SK-N-MC (cell line): Measurements from ENCODE around the gene CA10.

Experiments
- DNase-seq: peaks from one replicate; pipeline ENCODE4 v3.0.0-alpha.2; 2011; ENCODE audit warnings: low read depth, low spot score
- H3K27ac ChIP-seq: fragments of 200-600 bp; sonication (generic); 2 replicates; pipeline ENCODE4 v1.5.1; 2016; ENCODE audit warnings: mixed run types
- H3K36me3 ChIP-seq: fragments of 200-600 bp; sonication (generic); 2 replicates; pipeline ENCODE4 v1.6.1; 2017; ENCODE audit warnings: antibody characterized with exemption, low read length, mixed read lengths; ENCODE audit not compliant: insufficient read depth
- H3K4me3 ChIP-seq: fragments of 200-600 bp; sonication (generic); 2 replicates; pipeline ENCODE4 v1.5.1; 2016
- H3K9ac ChIP-seq: fragments of 200-600 bp; sonication (generic); 2 replicates; pipeline ENCODE4 v1.8.0; 2017; ENCODE audit warnings: mixed run types, mixed read lengths; ENCODE audit not compliant: insufficient read length
- H3K9me3 ChIP-seq: fragments of 200-600 bp; sonication (generic); 2 replicates; pipeline ENCODE4 v1.6.1; 2017; ENCODE audit warnings: low read depth, mild to moderate bottlenecking, antibody characterized with exemption, low read length, moderate library complexity, mixed read lengths
- EZH2 ChIP-seq: fragments of 200-600 bp; sonication (generic); IDR thresholded peaks from one replicate; pipeline ENCODE4 v1.6.1; 2017; ENCODE audit warnings: antibody characterized with exemption
- FOXP2 ChIP-seq: optimal IDR thresholded peaks from 2 replicates; pipeline ENCODE3; 2011; ENCODE audit warnings: mild to moderate bottlenecking, moderate library complexity; ENCODE audit not compliant: insufficient read depth; ENCODE audit errors: extremely low read length, control extremely low read depth
- POLR2AphosphoS5 ChIP-seq: IDR thresholded peaks from 2 replicates; pipeline ENCODE4 v1.6.1; 2012; ENCODE audit warnings: mild to moderate bottlenecking, low read depth, low read length, borderline replicate concordance

CA10 gene

DNA sequence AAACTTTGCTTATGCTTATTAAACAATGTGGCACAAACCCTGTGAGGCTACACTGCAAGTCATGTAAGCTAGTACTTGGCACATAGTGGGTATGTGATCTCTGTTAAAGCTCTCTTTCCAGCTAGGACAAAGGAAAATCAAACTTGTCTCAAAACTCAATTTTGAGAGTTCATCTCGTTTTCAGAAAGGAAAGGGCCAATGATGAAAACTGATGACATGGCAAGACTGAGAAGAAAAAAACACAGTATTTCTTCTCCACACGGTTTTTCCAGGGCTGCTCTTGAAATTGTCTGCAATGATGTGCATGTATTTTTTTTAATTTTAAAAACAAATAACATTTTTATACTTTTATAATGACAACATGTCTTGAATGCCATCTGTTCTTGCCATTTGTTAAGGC is 389.8 kb downstream of the CA10 start:
- Histone ChIP-seq H3K9ac (no peak overlapping the region), H3K9me3 (no peaks in the 10 kb centered on the region), H3K36me3 (no peaks in the 10 kb centered on the region), H3K27ac (no peak overlapping the region), H3K4me3 (no peak overlapping the region)
- TF ChIP-seq EZH2 (no peak), POLR2AphosphoS5 (no peak), FOXP2 (no peak)
- DNase-seq: no peak

- no peak for TF ChIP-seq EZH2
- no peak for TF ChIP-seq FOXP2
- no peak for TF ChIP-seq POLR2AphosphoS5
- Histone ChIP-seq H3K4me3 (no peak overlapping the region), H3K36me3 (no peaks in the 10 kb centered on the region), H3K27ac (no peak overlapping the region), H3K9ac (no peak overlapping the region), H3K9me3 (no peaks in the 10 kb centered on the region)
- DNase-seq: no peak
Measured at GRCh38 chr17:51767287-51767686, 391.2 kb downstream of the CA10 start.

DNA sequence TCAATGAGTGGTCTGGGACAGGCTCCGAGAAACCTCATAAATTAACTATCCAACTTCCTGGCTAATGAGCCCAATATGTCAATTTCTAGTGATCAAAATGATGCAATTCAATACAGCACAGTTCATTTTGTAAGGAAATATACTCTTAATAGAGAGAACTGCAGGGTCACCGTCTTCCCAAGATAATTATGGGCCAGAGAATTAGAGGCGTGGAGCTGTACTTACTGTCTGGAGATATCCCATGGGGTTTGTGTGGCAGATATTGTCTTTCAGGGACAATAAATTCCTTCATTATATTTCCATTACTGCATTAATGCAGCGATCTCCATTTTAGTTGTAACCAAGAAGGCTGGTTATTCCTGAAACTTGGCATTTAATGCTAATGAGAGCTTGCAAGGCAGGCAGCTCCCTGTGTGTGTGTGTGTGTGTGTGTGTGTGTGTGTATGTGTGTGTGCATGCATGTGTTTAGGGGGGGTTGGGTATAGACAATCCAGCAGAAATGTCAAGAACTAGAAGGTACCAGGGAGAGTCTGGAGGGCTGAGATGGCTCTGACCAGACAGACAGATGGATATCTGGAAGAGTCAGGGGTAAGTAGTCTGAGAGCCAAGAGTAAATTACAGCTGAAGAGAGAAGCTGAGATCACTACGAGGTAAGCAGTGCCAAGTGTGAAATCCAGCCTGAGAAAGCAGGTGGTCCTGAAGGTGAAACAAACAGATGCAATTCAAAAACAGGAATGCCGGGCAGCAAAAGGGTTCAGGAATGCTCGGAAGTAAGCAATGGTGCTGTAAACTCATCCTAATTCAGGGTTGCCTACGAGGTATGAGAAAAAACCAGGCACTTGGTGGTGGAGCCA is 393.0 kb downstream of the CA10 start:
- DNase-seq: no peak
- no peak for TF ChIP-seq EZH2
- TF ChIP-seq FOXP2: no peak
- TF ChIP-seq POLR2AphosphoS5: no peak
- no peaks in the 10 kb centered on the region for H3K9me3 ChIP-seq
- no peaks in the 10 kb centered on the region for H3K36me3 ChIP-seq
- H3K27ac ChIP-seq: no peak overlapping the region
- no peak overlapping the region for H3K4me3 ChIP-seq
- H3K9ac ChIP-seq: no peak overlapping the region

DNA sequence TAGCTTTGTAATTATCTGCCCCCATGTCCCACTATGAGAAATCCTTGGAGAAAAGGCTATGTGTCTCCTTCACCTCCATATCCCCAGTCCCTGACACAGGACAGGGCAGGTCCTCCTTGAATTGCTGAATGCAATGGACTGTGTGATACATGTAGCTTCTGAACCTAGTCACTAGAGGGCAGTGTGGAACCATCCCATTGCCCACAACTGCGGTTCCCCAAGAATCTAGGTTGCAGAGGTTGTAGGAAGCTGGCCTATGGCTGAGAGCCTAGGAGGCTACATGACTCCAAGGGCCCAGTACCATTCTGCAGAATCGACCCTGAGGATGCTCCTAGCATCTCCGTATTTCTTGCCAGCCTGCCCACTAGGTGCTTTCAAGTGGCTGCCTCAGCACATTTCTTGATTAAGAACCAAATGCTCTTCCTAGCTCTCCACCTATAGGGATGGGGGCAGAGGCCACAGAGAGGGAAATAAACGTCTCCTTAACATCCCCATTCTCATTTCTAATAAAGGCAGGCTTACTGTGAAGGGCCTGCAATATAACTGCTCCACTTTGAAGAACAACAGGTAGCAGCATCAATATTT is 394.0 kb downstream of the CA10 start:
- no peak overlapping the region for H3K4me3 ChIP-seq
- peak; percentile 5 for DNase-seq
- H3K36me3 ChIP-seq: no peaks in the 10 kb centered on the region
- no peak overlapping the region for H3K27ac ChIP-seq
- no peaks in the 10 kb centered on the region for H3K9me3 ChIP-seq
- H3K9ac ChIP-seq: no peak overlapping the region
- TF ChIP-seq FOXP2 (no peak), POLR2AphosphoS5 (no peak), EZH2 (no peak)

GRCh38 chr17:51763058-51763457 is 395.5 kb downstream of the CA10 start:
- Histone ChIP-seq H3K36me3 (no peaks in the 10 kb centered on the region), H3K9ac (no peak overlapping the region), H3K27ac (no peak overlapping the region), H3K9me3 (no peaks in the 10 kb centered on the region), H3K4me3 (no peak overlapping the region)
- DNase-seq: no peak
- no peak for TF ChIP-seq EZH2
- no peak for TF ChIP-seq POLR2AphosphoS5
- no peak for TF ChIP-seq FOXP2

GRCh38 chr17:51761105-51761504 is 397.4 kb downstream of the CA10 start:
- Histone ChIP-seq H3K9ac (no peak overlapping the region), H3K27ac (no peak overlapping the region), H3K4me3 (no peak overlapping the region), H3K9me3 (no peaks in the 10 kb centered on the region), H3K36me3 (no peaks in the 10 kb centered on the region)
- TF ChIP-seq FOXP2: no peak
- TF ChIP-seq EZH2: no peak
- TF ChIP-seq POLR2AphosphoS5: no peak
- DNase-seq: no peak

- DNase-seq: no peak
- Histone ChIP-seq H3K9me3 (no peaks in the 10 kb centered on the region), H3K36me3 (no peaks in the 10 kb centered on the region), H3K27ac (no peak overlapping the region), H3K9ac (no peak overlapping the region), H3K4me3 (no peak overlapping the region)
- TF ChIP-seq POLR2AphosphoS5: no peak
- no peak for TF ChIP-seq FOXP2
- TF ChIP-seq EZH2: no peak
Measured at GRCh38 chr17:51759260-51759659, 399.3 kb downstream of the CA10 start.

DNA sequence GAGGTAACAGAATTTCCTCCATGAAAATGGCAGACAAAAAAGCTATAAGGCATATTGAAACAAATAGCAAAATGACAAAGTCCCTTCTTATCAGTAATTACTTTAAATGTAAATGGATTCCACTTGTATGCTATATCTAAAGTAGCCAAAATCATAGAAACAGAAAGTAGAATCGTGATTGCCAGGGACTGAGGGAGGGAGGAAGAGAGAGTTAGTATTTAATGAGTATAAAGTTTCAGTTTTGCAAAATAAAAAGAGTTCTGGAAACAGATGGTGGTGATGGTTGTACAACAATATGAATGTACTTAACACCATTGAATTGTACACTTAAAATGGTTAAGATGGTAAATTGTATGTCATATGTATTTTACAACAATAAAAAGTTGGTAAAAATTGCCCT is 407.4 kb downstream of the CA10 start:
- no peak overlapping the region for H3K4me3 ChIP-seq
- H3K27ac ChIP-seq: no peak overlapping the region
- TF ChIP-seq POLR2AphosphoS5 (no peak), EZH2 (no peak), FOXP2 (no peak)
- no peaks in the 10 kb centered on the region for H3K36me3 ChIP-seq
- no peak overlapping the region for H3K9ac ChIP-seq
- H3K9me3 ChIP-seq: no peaks in the 10 kb centered on the region
- DNase-seq: no peak
